Mesenchymal stem cell (in vitro differentiated cells and primary cell): ENCODE results near the gene GSN.

ENCODE experiments used
- DNase-seq: peaks from one replicate; pipeline ENCODE4 v3.0.0-alpha.2; 2013
- H2AFZ ChIP-seq: one replicate; pipeline ENCODE4 v1.6.1; 2013; ENCODE audit warnings: low read depth, mild to moderate bottlenecking, control low read depth, inconsistent platforms, low read length, moderate library complexity
- H2AK5ac ChIP-seq: 2 replicates; pipeline ENCODE4 v1.6.1; 2013; ENCODE audit warnings: low read length, moderate library complexity, mild to moderate bottlenecking, inconsistent platforms; ENCODE audit not compliant: severe bottlenecking
- H2BK120ac ChIP-seq: one replicate; pipeline ENCODE4 v1.6.1; 2013; ENCODE audit warnings: low read depth, mild to moderate bottlenecking, inconsistent platforms, low read length, moderate library complexity
- H2BK12ac ChIP-seq, 2 experiments: one replicate each; pipeline ENCODE4 v1.6.1; 2013; ENCODE audit warnings: inconsistent platforms in 2 of 2, low read length in 2 of 2, mild to moderate bottlenecking in 2 of 2, moderate library complexity in 2 of 2, control low read depth in 1 of 2
- H2BK15ac ChIP-seq: one replicate; pipeline ENCODE4 v1.6.1; 2013; ENCODE audit warnings: mild to moderate bottlenecking, low read depth, inconsistent platforms; ENCODE audit not compliant: poor library complexity, severe bottlenecking
- H2BK5ac ChIP-seq: 2 replicates; pipeline ENCODE4 v1.6.1; 2013; ENCODE audit warnings: low read depth, mild to moderate bottlenecking, low read length, control low read depth, inconsistent platforms; ENCODE audit not compliant: poor library complexity, severe bottlenecking
- H3K14ac ChIP-seq, 2 experiments: one replicate each; pipeline ENCODE4 v1.6.1; 2013; ENCODE audit warnings: inconsistent platforms in 2 of 2, low read length in 2 of 2, control low read depth in 1 of 2, mild to moderate bottlenecking in 1 of 2, moderate library complexity in 1 of 2
- H3K18ac ChIP-seq, 2 experiments: one replicate each; pipeline ENCODE4 v1.6.1; 2013; ENCODE audit warnings: inconsistent platforms in 2 of 2, low read length in 2 of 2, control low read depth in 1 of 2, low read depth in 1 of 2, mild to moderate bottlenecking in 1 of 2
- H3K23ac ChIP-seq, 2 experiments: one replicate each; pipeline ENCODE4 v1.6.1; 2013; ENCODE audit warnings: inconsistent platforms in 2 of 2, low read length in 2 of 2, mild to moderate bottlenecking in 2 of 2, moderate library complexity in 2 of 2, control low read depth in 1 of 2
- H3K27ac ChIP-seq: 2 replicates; pipeline ENCODE4 v1.5.1; 2013; ENCODE audit warnings: mild to moderate bottlenecking, moderate library complexity, low read length, control low read depth, inconsistent platforms; ENCODE audit not compliant: poor library complexity, severe bottlenecking
- H3K27me3 ChIP-seq, 2 experiments: 2 replicates each; pipeline versions ENCODE4 v1.6.1 to v1.7.0; 2013; ENCODE audit warnings: low read length in 2 of 2, mild to moderate bottlenecking in 2 of 2, moderate library complexity in 2 of 2, control low read depth in 1 of 2, inconsistent platforms in 1 of 2; ENCODE audit not compliant: control insufficient read depth in 1 of 2, insufficient read depth in 1 of 2
- H3K36me3 ChIP-seq, 2 experiments: 2 replicates each; pipeline versions ENCODE4 v1.6.1 to v1.7.0; 2013; ENCODE audit warnings: low read length in 2 of 2, control low read depth in 1 of 2, inconsistent platforms in 1 of 2, low read depth in 1 of 2, mild to moderate bottlenecking in 1 of 2; ENCODE audit not compliant: insufficient read depth in 2 of 2, control insufficient read depth in 1 of 2
- H3K4ac ChIP-seq, 2 experiments: one replicate each; pipeline ENCODE4 v1.6.1; 2013; ENCODE audit warnings: inconsistent platforms in 2 of 2, low read length in 2 of 2, mild to moderate bottlenecking in 2 of 2, moderate library complexity in 2 of 2, control low read depth in 1 of 2, low read depth in 1 of 2
- H3K4me1 ChIP-seq: 2 replicates; pipeline ENCODE4 v1.6.1; 2013; ENCODE audit warnings: low read depth, low read length, control low read depth; ENCODE audit not compliant: control insufficient read depth, insufficient read depth
- H3K4me2 ChIP-seq: 2 replicates; pipeline ENCODE4 v1.6.1; 2013; ENCODE audit warnings: low read length, mild to moderate bottlenecking, inconsistent platforms; ENCODE audit not compliant: poor library complexity, severe bottlenecking
- H3K4me3 ChIP-seq, 2 experiments: 2 replicates each; pipeline versions ENCODE4 v1.5.1 to v1.7.0; 2013; ENCODE audit warnings: low read length in 2 of 2, mild to moderate bottlenecking in 2 of 2, control low read depth in 1 of 2, low read depth in 1 of 2; ENCODE audit not compliant: insufficient read depth in 1 of 2
- H3K79me1 ChIP-seq: replicated peaks from 2 replicates; pipeline ENCODE4 v1.6.1; 2013; ENCODE audit warnings: mild to moderate bottlenecking, control low read depth, low read length, inconsistent platforms; ENCODE audit not compliant: poor library complexity, severe bottlenecking
- H3K9ac ChIP-seq: 2 replicates; pipeline ENCODE4 v1.7.0; 2013; ENCODE audit warnings: mild to moderate bottlenecking, low read length, moderate library complexity
- H3K9me3 ChIP-seq: 2 replicates; pipeline ENCODE4 v1.7.0; 2013; ENCODE audit warnings: mild to moderate bottlenecking, low read length; ENCODE audit not compliant: control insufficient read depth
- H4K8ac ChIP-seq: one replicate; pipeline ENCODE4 v1.6.1; 2013; ENCODE audit warnings: inconsistent platforms, mild to moderate bottlenecking, low read length, moderate library complexity
- H4K91ac ChIP-seq: one replicate; pipeline ENCODE4 v1.6.1; 2013; ENCODE audit warnings: mild to moderate bottlenecking, low read length, inconsistent platforms
- WGBS: methylation state at CpG from one replicate; pipeline ENCODE4 v1.1.7; 2013; ENCODE audit warnings: mixed read lengths; 5-methylcytosine and 5-hydroxymethylcytosine counted together

The GSN gene

DNA sequence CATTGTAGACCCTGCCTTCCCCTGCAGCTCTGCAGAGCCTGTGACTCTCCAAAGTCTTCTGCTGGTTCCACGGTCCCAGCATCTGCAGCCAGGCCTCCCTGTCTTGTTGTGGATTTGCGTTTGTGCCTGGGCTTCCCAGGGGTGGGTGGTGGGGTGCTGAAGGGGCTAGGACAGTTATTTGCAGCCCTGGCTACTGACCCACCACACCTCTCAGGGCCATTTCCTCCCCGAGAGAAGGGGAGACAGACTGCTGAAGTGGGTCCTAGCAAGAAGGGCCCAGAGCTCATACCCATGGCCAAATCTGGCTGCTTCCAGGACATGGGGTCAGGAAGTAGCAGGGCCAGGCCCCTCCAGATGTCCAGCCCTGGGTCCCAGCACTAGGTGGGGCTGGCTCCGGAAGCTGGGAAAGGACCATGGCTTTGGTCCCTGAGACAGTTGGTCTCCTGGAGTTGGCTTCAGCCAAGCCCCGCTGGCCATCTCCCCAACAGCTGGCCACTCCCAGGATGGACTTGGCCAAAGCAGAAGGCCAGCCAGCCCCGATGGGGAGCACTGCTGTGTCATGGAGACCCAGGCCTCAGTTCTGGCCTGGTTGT lies 26.3 kb downstream of the GSN start:
- Histone ChIP-seq H2AFZ (no peak overlapping the region), H2BK120ac (no peak overlapping the region), H2BK12ac (peak overlapping the region in 1 of 2 experiments; percentile 29), H3K36me3 (peaks cover 28 to 37% of the 10 kb centered on the region in 2 experiments), H3K9me3 (no peaks in the 10 kb centered on the region), H2BK15ac (no peak overlapping the region), H3K4ac (peak overlapping the region in 1 of 2 experiments; percentile 75), H3K27me3 (no peaks in the 10 kb centered on the region), H3K4me3 (peak overlapping the region in 1 of 2 experiments; percentile 38), H3K9ac (peak overlapping the region; percentile 56), H3K23ac (peak overlapping the region in 1 of 2 experiments; percentile 9), H3K18ac (peak overlapping the region in 1 of 2 experiments; percentile 37), H3K27ac (no peak overlapping the region), H3K79me1 (peaks cover 49% of the 10 kb centered on the region), H4K8ac (no peak overlapping the region), H4K91ac (peak overlapping the region; percentile 36), H3K4me1 (peaks cover 37% of the 10 kb centered on the region), H3K4me2 (no peak overlapping the region), H3K14ac (no peak overlapping the region), H2AK5ac (no peak overlapping the region), H2BK5ac (no peak overlapping the region)
- WGBS: 92% methylated on average over 5 of the region's 6 CpGs
- DNase-seq: no peak

GRCh38 chr9:121294866-121295661 lies 27.1 kb downstream of the GSN start:
- H3K9me3 ChIP-seq: no peaks in the 10 kb centered on the region
- peak overlapping the region in 1 of 2 experiments; percentile 38 for H3K4me3 ChIP-seq
- no peak overlapping the region for H3K4ac ChIP-seq
- no peaks in the 10 kb centered on the region for H3K27me3 ChIP-seq
- H2AK5ac ChIP-seq: no peak overlapping the region
- no peak overlapping the region for H2BK120ac ChIP-seq
- H3K79me1 ChIP-seq: peaks cover 48% of the 10 kb centered on the region
- H3K4me1 ChIP-seq: peaks cover 34% of the 10 kb centered on the region
- peak overlapping the region in 1 of 2 experiments; percentile 14 for H3K18ac ChIP-seq
- H3K4me2 ChIP-seq: no peak overlapping the region
- no peak overlapping the region for H3K23ac ChIP-seq
- no peak overlapping the region for H2BK15ac ChIP-seq
- no peak overlapping the region for H3K27ac ChIP-seq
- H3K14ac ChIP-seq: no peak overlapping the region
- 93% methylated on average over 13 of the region's 13 CpGs for WGBS
- H4K8ac ChIP-seq: no peak overlapping the region
- no peak overlapping the region for H2BK12ac ChIP-seq
- no peak overlapping the region for H2BK5ac ChIP-seq
- no peak overlapping the region for H4K91ac ChIP-seq
- H3K9ac ChIP-seq: peak overlapping the region; percentile 56
- peaks cover 28 to 37% of the 10 kb centered on the region in 2 experiments for H3K36me3 ChIP-seq
- no peak overlapping the region for H2AFZ ChIP-seq
- DNase-seq: no peak

DNA sequence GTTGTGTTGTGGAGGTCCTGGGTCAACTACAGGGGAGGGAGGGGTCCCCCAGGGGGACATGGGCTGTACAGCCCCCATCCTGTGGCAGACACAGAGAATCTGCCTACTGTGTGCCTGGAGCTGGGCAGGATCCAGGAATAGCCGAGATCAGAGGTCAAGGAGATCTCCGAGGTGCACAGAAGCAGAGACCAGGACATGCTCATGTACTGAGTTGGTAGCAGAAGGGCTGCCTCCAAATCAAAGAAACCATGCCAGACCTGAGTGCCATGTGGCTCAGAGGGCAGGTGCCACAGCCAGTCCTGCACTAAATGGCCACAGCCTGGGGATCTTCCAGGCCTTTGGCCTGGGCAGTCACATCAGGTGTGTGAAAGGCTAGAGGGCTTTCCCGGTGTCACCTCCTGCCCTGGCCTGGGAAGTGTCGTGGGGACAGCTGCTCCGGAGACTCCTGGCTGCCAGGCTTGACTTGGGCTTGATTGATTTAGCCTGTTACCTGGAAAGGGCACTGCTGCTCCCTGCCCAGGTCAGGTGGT lies 27.8 kb downstream of the GSN start:
- no peak overlapping the region for H3K4me3 ChIP-seq
- peaks cover 26 to 37% of the 10 kb centered on the region in 2 experiments for H3K36me3 ChIP-seq
- 91% methylated on average over 5 of the region's 5 CpGs for WGBS
- peaks cover 38% of the 10 kb centered on the region for H3K4me1 ChIP-seq
- no peak overlapping the region for H3K4ac ChIP-seq
- no peak overlapping the region for H2BK15ac ChIP-seq
- H3K27ac ChIP-seq: no peak overlapping the region
- H4K8ac ChIP-seq: no peak overlapping the region
- H2BK12ac ChIP-seq: no peak overlapping the region
- H3K14ac ChIP-seq: no peak overlapping the region
- H3K9ac ChIP-seq: peak overlapping the region; percentile 56
- H2AFZ ChIP-seq: no peak overlapping the region
- no peaks in the 10 kb centered on the region for H3K27me3 ChIP-seq
- H3K23ac ChIP-seq: no peak overlapping the region
- no peak overlapping the region for H2AK5ac ChIP-seq
- H2BK120ac ChIP-seq: no peak overlapping the region
- no peak overlapping the region for H3K4me2 ChIP-seq
- DNase-seq: no peak
- H2BK5ac ChIP-seq: no peak overlapping the region
- peak overlapping the region in 1 of 2 experiments; percentile 25 for H3K18ac ChIP-seq
- no peaks in the 10 kb centered on the region for H3K9me3 ChIP-seq
- no peak overlapping the region for H4K91ac ChIP-seq
- H3K79me1 ChIP-seq: peaks cover 51% of the 10 kb centered on the region
